GM19193 (cell line): ENCODE results near the gene TBCD.

Experiments used
- POLR2A ChIP-seq: IDR thresholded peaks from 4 replicates; pipeline ENCODE4 v1.6.1; 2011; ENCODE audit not compliant: insufficient read depth, insufficient read length; ENCODE audit errors: extremely low read depth

Gene TBCD

GRCh38 chr17:82849076-82849945 is 97.4 kb downstream of the TBCD start:
- TF ChIP-seq POLR2A = no peak

DNA sequence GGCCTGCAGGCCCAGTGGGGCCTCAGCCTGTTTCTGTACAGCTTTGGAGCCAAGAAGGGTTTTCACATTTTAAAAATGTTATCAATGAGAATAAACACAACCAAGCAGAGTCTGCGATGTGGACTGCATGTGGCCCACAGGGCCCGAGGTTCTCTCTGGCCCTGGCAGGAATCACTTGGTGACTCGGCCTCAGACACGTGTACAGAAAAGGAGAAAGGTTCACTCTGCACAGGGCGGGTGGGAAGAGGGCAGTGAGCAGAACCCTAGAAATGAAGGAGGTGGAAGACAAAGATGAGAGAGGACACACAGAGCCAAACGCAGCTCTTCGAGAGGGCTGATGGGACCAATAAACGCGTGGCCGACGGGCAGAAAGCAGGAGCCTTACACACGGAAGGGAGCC is 99.5 kb downstream of the TBCD start:
- TF ChIP-seq POLR2A = no peak

DNA sequence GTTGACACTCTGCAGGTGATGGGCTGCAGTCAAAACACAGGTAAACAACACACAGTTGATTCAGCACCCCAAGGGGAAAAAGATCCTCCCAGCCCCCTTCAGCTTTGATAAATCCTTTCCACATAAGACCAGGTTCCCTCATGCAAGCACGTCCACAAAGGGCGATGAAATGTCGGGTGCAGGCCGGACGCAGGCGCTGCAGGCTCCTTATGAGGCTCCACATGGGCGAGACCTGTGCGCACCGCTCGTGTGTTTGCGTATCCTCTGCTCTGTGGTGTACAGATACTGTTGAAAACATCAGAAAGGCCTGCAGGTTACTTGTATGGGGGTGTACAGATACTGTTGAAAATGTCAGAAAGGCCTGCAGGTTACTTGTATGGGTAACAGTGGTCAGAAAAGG is 102.4 kb downstream of the TBCD start:
- no peak for TF ChIP-seq POLR2A

DNA sequence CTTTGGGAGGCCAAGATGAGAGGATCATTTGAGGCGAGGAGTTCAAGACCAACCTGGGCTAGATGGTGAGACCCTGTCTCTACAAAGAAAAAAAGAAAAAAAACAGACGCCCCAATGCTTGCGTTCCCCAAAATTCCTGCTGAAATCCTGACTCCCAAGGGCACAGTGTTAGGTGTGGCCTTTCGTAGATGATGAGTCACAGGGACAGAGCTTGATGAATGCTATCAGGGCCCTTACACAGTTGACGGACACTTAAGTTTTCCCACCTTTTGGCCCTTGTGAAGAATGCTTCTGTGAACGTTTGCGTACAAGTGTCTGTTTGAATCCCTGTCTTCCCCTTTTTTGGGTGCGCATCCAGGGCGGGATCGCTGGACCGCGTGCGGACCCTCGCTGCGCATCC is 104.5 kb downstream of the TBCD start:
- TF ChIP-seq POLR2A = no peak

- no peak for TF ChIP-seq POLR2A
These were observed 106.7 kb downstream of the TBCD start for GRCh38 chr17:82858376-82859126.

DNA sequence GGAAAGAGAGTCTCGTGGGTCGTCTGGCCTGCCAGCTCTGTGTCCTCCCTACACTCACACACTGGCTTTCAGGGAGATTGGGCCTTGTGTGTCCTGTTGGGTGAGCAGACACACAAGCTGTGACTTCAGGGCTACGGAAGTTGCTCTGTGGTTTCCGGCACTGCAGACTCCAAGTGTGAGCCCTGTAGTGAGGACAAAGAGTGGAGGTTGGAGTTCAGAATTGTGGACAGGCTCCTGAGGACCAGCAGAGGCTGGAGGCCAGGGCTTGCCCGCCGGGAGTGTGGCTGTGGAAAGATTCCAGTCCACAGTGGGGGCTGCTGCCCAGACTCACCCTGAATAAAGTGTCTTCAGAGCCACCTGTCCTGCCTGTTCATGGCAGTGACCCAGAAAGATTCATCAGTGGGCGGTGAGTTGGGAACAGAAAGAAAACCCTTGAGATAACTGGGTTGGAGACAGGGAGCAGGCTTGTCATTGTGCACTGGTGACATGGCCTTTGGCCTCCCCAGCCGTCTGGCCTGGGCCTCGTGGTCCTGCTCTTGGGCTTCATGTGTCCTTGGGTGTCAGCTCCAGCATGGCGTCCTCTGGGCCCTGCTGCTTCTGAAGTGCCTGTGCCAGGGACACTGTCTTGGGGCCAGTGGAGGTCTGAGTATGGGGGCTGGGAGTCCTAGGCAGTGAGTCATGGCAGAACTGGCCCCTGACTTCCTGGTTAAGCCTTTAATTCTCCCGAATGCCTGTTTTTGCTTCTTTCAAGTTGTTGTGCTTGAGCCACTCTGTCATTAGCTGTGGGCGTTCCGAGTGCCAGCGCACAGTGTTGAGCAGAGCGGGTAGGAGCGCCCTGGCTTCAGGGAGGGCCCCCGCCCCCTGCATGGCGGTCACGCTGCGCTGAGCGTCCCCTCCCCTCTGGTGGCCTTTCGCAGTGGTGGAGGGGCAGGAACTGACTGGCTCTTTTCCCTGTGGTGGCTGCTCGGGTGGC is 107.9 kb downstream of the TBCD start:
- peak; percentile 51 for TF ChIP-seq POLR2A

DNA sequence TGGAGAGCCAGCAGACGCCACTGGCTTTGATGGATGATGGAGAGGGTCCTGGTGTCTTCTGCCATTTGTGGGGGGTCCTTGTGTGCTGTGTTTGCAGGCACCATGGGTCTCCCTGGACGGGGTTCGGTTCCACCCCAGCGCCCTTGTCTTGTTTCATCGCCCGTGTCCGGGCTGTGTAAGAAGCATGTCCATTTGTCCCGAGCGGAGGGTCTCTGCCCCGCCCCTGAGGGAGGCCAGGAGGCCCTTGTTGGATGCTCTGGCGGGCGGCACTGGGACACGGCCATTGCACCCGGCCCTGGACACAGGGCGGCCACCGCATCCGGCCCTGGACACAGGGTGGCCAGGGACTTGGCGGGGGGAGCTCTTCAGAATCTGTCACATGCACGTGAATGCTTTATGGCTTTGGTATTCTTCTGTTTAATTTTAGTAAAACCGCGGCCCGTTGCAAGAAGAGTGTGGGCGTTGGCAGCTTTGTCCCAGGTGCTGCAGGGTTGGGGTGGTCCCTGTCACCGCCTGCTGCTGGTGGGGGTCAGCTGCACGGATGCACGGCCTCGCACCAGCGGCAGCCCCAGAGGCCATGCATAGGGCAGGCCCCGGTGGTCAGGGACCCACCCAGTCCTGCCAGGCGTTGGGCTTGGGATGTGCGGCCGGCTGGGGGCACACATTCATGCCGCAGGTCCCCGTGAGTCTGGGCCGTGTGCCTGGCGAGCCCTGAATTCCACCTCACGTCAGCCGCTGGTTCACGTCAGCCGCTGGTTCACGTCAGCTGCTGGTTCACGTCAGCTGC is 108.9 kb downstream of the TBCD start:
- TF ChIP-seq POLR2A = no peak

- TF ChIP-seq POLR2A = no peak
These were observed 109.5 kb downstream of the TBCD start for GRCh38 chr17:82861393-82861775.

DNA sequence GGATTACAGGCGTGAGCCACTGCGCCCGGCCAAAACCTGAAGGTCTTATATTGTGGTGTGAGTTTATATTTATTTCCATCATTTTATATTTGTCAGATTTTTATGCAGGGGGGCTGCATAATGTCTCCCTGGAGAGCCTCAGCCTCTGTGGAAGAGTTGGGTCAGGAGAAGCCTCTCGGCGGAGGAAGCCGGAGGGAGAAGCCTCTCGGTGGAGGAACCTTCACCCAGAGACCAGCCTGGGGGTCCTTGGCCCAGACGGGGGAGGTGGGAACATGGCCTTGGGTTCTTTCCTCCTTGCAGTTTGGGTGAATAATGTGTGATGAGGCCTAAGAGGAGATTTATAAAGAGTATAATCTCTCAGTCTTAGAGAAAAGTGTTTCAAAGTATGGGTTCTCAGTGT is 110.3 kb downstream of the TBCD start:
- TF ChIP-seq POLR2A = no peak

DNA sequence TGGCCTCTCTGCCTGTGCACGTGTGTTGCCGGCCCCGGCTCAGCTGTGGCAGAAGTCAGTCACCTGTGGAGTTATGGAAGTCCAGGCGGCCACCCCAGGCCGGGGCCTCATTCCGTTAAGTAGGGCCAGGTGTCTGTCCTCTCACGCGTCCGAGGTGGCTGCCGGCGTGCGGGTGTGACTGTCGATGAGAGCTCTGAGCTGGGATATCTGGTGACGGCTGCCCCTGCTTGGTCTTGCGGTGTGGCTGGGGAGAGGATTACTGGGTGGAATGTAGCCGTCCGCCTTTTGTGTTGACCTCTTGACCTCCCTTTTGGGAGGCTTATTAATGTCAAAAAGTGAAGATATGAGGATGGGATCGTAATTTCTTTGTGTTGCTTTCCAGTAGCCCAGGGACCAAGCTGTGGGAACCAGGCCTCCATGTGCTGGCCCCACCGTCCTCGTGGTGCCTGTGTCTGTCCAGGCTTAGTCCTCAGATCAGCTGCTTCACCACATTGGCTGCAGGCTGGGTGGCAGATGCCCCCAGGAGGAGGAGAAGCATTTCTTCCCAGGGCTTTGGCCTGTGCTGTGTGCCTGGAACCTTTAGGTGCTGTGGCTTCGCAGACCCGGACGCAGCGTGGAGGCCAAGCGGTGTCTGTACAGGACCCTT is 111.0 kb downstream of the TBCD start:
- TF ChIP-seq POLR2A = no peak

GRCh38 chr17:82863383-82863940 is 111.6 kb downstream of the TBCD start:
- no peak for TF ChIP-seq POLR2A

GRCh38 chr17:82863941-82864712 is 112.3 kb downstream of the TBCD start:
- TF ChIP-seq POLR2A = peak; percentile 37
